HG02798 (cell line): ENCODE results near the gene FMN2.

Source experiments
- ATAC-seq: cut with Tn5 transposase; IDR thresholded peaks from one replicate; pipeline ENCODE4 v1.9.1; 2021; ENCODE audit warnings: mild to moderate bottlenecking; ENCODE audit not compliant: unreplicated experiment, poor library complexity

FMN2 gene

GRCh38 chr1:240094041-240094722 is 2.5 kb downstream of the FMN2 start:
- ATAC-seq: no peak

- ATAC-seq: no peak
These were observed 5.3 kb downstream of the FMN2 start for GRCh38 chr1:240096974-240097373.

GRCh38 chr1:240098534-240098933 is 6.9 kb downstream of the FMN2 start:
- no peak for ATAC-seq

GRCh38 chr1:240099329-240099728 is 7.6 kb downstream of the FMN2 start:
- ATAC-seq: no peak

GRCh38 chr1:240099748-240100147 is 8.1 kb downstream of the FMN2 start:
- no peak for ATAC-seq

- no peak for ATAC-seq
These were observed 8.8 kb downstream of the FMN2 start for GRCh38 chr1:240100371-240100934.

GRCh38 chr1:240101306-240101705 is 9.6 kb downstream of the FMN2 start:
- ATAC-seq: no peak

- ATAC-seq: no peak
These were observed 10.1 kb downstream of the FMN2 start for GRCh38 chr1:240101737-240102136.

- no peak for ATAC-seq
These were observed 13.0 kb downstream of the FMN2 start for GRCh38 chr1:240104672-240105071.

- no peak for ATAC-seq
These were observed 15.5 kb downstream of the FMN2 start for GRCh38 chr1:240107058-240107684.

- no peak for ATAC-seq
These were observed 17.4 kb downstream of the FMN2 start for GRCh38 chr1:240109130-240109529.

- ATAC-seq: no peak
These were observed 18.4 kb downstream of the FMN2 start for GRCh38 chr1:240109920-240110636.

- no peak for ATAC-seq
These were observed 19.9 kb downstream of the FMN2 start for GRCh38 chr1:240111558-240111957.

- no peak for ATAC-seq
These were observed 22.5 kb downstream of the FMN2 start for GRCh38 chr1:240114222-240114621.

GRCh38 chr1:240115831-240116230 is 24.1 kb downstream of the FMN2 start:
- ATAC-seq: no peak

GRCh38 chr1:240116831-240117769 is 25.4 kb downstream of the FMN2 start:
- no peak for ATAC-seq

GRCh38 chr1:240117930-240118329 is 26.2 kb downstream of the FMN2 start:
- no peak for ATAC-seq

- no peak for ATAC-seq
These were observed 31.2 kb downstream of the FMN2 start for GRCh38 chr1:240122639-240123613.

GRCh38 chr1:240126821-240127220 is 35.1 kb downstream of the FMN2 start:
- no peak for ATAC-seq
